BE2C (cell line): ENCODE data around the gene LARP4B.

Experiments
- DNase-seq: peaks from one replicate; pipeline ENCODE4 v3.0.0-alpha.2; 2020
- H3K27me3 ChIP-seq: fragments of 250-450 bp; sonication (Bioruptor Pico); 2 replicates; pipeline ENCODE4 v1.5.1; 2020; ENCODE audit warnings: mild to moderate bottlenecking
- H3K36me3 ChIP-seq: fragments of 250-450 bp; sonication (Bioruptor Pico); 2 replicates; pipeline ENCODE4 v1.5.1; 2020; ENCODE audit warnings: mild to moderate bottlenecking
- H3K4me1 ChIP-seq: fragments of 250-450 bp; sonication (Bioruptor Pico); 2 replicates; pipeline ENCODE4 v1.5.1; 2020
- H3K4me3 ChIP-seq: 2 replicates; pipeline ENCODE4 v1.5.1; 2011; ENCODE audit warnings: low read depth, low read length
- H3K9me3 ChIP-seq: fragments of 250-450 bp; sonication (Bioruptor Pico); 2 replicates; pipeline ENCODE4 v1.5.1; 2020
- TF ChIP-seq, protein P1 (sequence below): IDR thresholded peaks from 2 replicates; pipeline ENCODE4 v1.5.1; 2012; ENCODE audit warnings: mild to moderate bottlenecking, low read depth, low read length

The LARP4B gene

DNA sequence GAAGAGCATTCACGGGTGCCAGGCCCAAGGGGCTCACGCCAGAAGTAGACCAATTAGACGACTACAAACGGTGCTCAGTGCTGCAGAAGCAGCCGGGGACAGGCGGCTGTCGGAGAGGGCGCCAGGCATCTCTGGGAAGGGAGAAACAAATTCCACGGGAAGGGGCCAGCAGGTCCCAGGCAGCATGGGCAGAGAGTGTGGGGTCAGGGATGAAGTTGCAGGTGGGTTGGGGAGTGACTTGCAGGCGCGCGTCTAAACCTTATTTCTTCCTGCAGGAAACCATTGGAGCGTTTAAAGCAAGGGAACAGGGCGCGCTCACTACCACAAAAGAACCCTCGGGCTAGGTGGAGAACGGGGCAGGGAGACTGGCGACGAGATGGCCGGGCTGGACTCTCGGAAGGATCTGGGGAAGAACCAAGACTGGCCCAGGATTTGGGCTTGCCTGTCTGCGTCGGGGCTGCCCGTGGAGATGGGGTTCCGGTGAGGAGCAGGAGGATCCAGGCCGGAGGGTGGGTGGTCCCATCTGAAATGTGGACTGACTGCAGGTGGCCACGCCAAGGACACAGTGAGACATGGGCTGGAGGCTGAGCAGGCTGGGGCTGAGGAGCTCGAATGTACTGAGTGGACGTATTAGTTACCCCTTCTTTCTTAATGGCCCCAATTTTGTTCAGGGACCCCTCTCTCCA lies 125.7 kb downstream of the LARP4B start:
- TF ChIP-seq, protein P1, sequence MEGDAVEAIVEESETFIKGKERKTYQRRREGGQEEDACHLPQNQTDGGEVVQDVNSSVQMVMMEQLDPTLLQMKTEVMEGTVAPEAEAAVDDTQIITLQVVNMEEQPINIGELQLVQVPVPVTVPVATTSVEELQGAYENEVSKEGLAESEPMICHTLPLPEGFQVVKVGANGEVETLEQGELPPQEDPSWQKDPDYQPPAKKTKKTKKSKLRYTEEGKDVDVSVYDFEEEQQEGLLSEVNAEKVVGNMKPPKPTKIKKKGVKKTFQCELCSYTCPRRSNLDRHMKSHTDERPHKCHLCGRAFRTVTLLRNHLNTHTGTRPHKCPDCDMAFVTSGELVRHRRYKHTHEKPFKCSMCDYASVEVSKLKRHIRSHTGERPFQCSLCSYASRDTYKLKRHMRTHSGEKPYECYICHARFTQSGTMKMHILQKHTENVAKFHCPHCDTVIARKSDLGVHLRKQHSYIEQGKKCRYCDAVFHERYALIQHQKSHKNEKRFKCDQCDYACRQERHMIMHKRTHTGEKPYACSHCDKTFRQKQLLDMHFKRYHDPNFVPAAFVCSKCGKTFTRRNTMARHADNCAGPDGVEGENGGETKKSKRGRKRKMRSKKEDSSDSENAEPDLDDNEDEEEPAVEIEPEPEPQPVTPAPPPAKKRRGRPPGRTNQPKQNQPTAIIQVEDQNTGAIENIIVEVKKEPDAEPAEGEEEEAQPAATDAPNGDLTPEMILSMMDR = no peak
- Histone ChIP-seq H3K9me3 (no peaks in the 10 kb centered on the region), H3K4me1 (no peaks in the 10 kb centered on the region), H3K36me3 (peaks cover 30% of the 10 kb centered on the region), H3K4me3 (no peak overlapping the region), H3K27me3 (no peaks in the 10 kb centered on the region)
- no peak for DNase-seq

DNA sequence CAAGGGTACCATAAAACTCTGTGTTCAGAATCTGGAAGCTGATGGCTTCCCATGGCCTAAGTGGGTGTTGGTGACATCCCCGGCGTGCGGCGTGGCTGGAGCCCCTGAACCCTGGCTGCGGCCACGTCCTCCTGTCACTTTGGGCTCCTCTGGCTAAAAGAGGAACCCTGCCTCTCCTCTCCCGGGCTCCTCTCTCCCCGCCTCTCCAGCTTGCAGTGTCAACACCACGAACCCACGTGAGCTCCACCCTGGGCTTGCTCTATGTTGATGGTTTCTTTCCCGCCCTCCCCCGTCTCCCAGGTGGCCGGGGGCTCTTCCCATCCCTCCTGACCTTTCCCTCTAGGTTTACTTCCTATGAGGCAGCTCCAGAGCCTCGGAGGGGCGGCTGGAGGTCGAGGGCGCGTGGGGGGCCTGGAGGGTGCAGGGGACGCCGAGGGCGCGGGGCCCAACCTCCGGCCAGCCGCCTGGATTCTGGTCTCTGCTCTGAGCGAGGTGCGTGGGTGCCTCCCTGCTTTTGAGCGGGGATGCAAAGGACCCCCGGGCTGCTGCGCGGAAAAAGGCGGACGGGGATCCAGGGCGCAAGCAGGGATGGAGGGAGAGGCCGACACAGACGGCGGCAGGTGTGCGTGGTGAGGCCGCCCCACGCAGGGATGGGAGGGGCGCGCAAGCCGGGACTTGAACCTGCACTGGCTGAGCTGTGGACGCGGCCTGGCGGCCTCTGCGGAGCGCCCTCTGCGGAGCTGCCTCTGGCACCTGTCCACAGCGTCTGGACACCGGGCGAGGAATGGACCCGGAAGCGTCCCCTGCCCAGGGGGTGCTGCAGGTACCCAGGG lies 126.5 kb downstream of the LARP4B start:
- H3K9me3 ChIP-seq = no peaks in the 10 kb centered on the region
- no peak for DNase-seq
- no peaks in the 10 kb centered on the region for H3K27me3 ChIP-seq
- no peak overlapping the region for H3K4me3 ChIP-seq
- TF ChIP-seq, protein P1 = no peak
- peaks cover 30% of the 10 kb centered on the region for H3K36me3 ChIP-seq
- H3K4me1 ChIP-seq = no peaks in the 10 kb centered on the region

- no peaks in the 10 kb centered on the region for H3K27me3 ChIP-seq
- H3K4me1 ChIP-seq = no peaks in the 10 kb centered on the region
- TF ChIP-seq, protein P1 = no peak
- no peak overlapping the region for H3K4me3 ChIP-seq
- peaks cover 30% of the 10 kb centered on the region for H3K36me3 ChIP-seq
- DNase-seq = no peak
- H3K9me3 ChIP-seq = no peaks in the 10 kb centered on the region
These were observed 127.2 kb downstream of the LARP4B start for GRCh38 chr10:804191-804781.

GRCh38 chr10:803041-803741 lies 128.3 kb downstream of the LARP4B start:
- Histone ChIP-seq H3K27me3 (no peaks in the 10 kb centered on the region), H3K36me3 (peaks cover 24% of the 10 kb centered on the region), H3K9me3 (no peaks in the 10 kb centered on the region), H3K4me3 (no peak overlapping the region), H3K4me1 (no peaks in the 10 kb centered on the region)
- no peak for DNase-seq
- TF ChIP-seq, protein P1 = no peak

DNA sequence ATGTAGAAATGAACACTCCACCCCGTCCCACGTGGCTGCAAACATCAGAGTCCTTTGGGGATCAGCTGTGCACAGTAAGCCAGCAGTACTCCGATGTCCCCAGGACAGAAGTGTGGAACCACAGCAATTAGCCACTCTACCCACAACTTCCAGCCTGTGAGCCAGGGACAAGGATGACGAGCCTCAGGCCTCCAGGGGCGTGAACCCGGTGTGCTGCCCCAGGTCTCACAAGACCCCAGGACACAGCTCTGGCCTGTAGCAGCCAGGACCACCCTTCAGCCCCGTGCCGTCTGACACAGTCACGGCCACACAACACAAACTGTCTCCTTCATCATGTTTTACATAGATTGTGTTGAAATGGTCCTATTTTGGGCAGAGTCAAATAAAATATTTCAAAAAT lies 129.0 kb downstream of the LARP4B start:
- DNase-seq = no peak
- H3K27me3 ChIP-seq = no peaks in the 10 kb centered on the region
- H3K9me3 ChIP-seq = no peaks in the 10 kb centered on the region
- TF ChIP-seq, protein P1 = no peak
- H3K4me3 ChIP-seq = no peak overlapping the region
- H3K36me3 ChIP-seq = peaks cover 17% of the 10 kb centered on the region
- H3K4me1 ChIP-seq = no peaks in the 10 kb centered on the region
